GM12878 (cell line): ENCODE results near the gene TIRAP. TPM values are rescaled to one million over a fixed set of nuclear protein-coding genes. Genes with fewer than 3 reads are reported as not detected.

Source experiments
- ATAC-seq: fragments of 200-7000 bp; cut with Tn5 transposase; 3 replicates; pipeline ENCODE4 v1.9.1; 2020; ENCODE audit warnings: mild to moderate bottlenecking, moderate library complexity
- BruUV-seq: library from RNA; stranded (reverse); fragments of 400-500 nt; replicated peaks from 2 replicates; lab custom pipeline; 2021; lab: Mats Ljungman, UMichigan
- CTCF ChIA-PET: fragments of 300-600 bp; sonication (Branson Sonifier 250); formaldehyde crosslinking; extraction: SDS; loops from one replicate; lab custom pipeline; 2021; ENCODE audit warnings: inconsistent platforms; lab: Yijun Ruan, JAX
- POLR2A ChIA-PET: fragments of 350-600 bp; formaldehyde crosslinking; extraction: SDS; loops from one replicate; lab custom pipeline; 2021; ENCODE audit warnings: inconsistent platforms; lab: Charles Lee
- RAD21 ChIA-PET: fragments of 300-600 bp; sonication (Branson Sonifier 250); formaldehyde crosslinking; loops from one replicate; lab custom pipeline; 2023; ENCODE audit warnings: antibody characterized with exemption; ENCODE audit not compliant: unreplicated experiment; lab: Charles Lee
- SMC1A ChIA-PET: fragments of 300-600 bp; sonication (Branson Sonifier 250); formaldehyde crosslinking; loops from one replicate; lab custom pipeline; 2023; ENCODE audit not compliant: unreplicated experiment, uncharacterized antibody; lab: Charles Lee
- DNase-seq: peaks from one replicate; pipeline ENCODE4 v3.0.0-alpha.2; 2011; ENCODE audit warnings: low read depth, low spot score
- FAIRE-seq: peaks from 3 replicates; lab custom pipeline; 2011; peaks lifted over from hg19 to GRCh38; lab: Jason Lieb, UNC
- H2AFZ ChIP-seq: 2 replicates; pipeline ENCODE4 v1.6.0; 2011; ENCODE audit warnings: low read depth, low read length, control low read depth; ENCODE audit not compliant: control insufficient read depth
- H3K27ac ChIP-seq: 2 replicates; pipeline ENCODE4 v1.5.1; 2011; ENCODE audit warnings: control low read depth; ENCODE audit not compliant: control insufficient read depth, insufficient read depth
- H3K27me3 ChIP-seq, 2 experiments: replicated peaks in 1 of 2; 2 replicates each; pipeline versions ENCODE4 v1.6.0 to v1.6.1; 2011; ENCODE audit warnings: low read length in 1 of 2; ENCODE audit not compliant: control insufficient read depth in 2 of 2, insufficient read depth in 2 of 2
- H3K36me3 ChIP-seq, 2 experiments: 2 replicates each; pipeline ENCODE4 v1.5.1; 2011; ENCODE audit warnings: low read length in 1 of 2; ENCODE audit not compliant: control insufficient read depth in 2 of 2, insufficient read depth in 2 of 2
- H3K4me1 ChIP-seq: 2 replicates; pipeline ENCODE4 v1.6.1; 2011; ENCODE audit warnings: mild to moderate bottlenecking, low read length, moderate library complexity, mixed read lengths; ENCODE audit not compliant: control insufficient read depth, insufficient read depth
- H3K4me2 ChIP-seq: 2 replicates; pipeline ENCODE4 v1.6.0; 2011; ENCODE audit warnings: control low read depth; ENCODE audit not compliant: control insufficient read depth, insufficient read depth
- H3K4me3 ChIP-seq: fragments of 200-600 bp; sonication (generic); 2 replicates; pipeline ENCODE4 v1.5.1; 2016
- H3K79me2 ChIP-seq: 2 replicates; pipeline ENCODE4 v1.6.0; 2011; ENCODE audit warnings: low read length; ENCODE audit not compliant: control insufficient read depth, insufficient read depth
- H3K9ac ChIP-seq: 2 replicates; pipeline ENCODE4 v1.8.0; 2011; ENCODE audit warnings: low read length, control low read depth, mixed read lengths; ENCODE audit not compliant: control insufficient read depth, insufficient read depth
- H3K9me3 ChIP-seq: replicated peaks from 3 replicates; pipeline ENCODE4 v1.5.1; 2011; ENCODE audit warnings: mild to moderate bottlenecking, low read length; ENCODE audit not compliant: control insufficient read depth, insufficient read depth
- H4K20me1 ChIP-seq: 2 replicates; pipeline ENCODE4 v1.6.0; 2011; ENCODE audit not compliant: control insufficient read depth, insufficient read depth
- HDAC2 ChIP-seq: fragments of 200-600 bp; sonication (generic); IDR thresholded peaks from 2 replicates; pipeline ENCODE4 v1.6.1; 2017
- HDAC6 ChIP-seq: fragments of 200-600 bp; sonication (generic); IDR thresholded peaks from one replicate; pipeline ENCODE4 v1.8.0; 2017; ENCODE audit warnings: antibody characterized with exemption; ENCODE audit not compliant: unreplicated experiment
- MEF2B ChIP-seq: fragments of 450-650 bp; IDR thresholded peaks from 2 replicates; pipeline ENCODE4 v1.6.1; 2018; ENCODE audit warnings: mild to moderate bottlenecking, moderate library complexity; ENCODE audit not compliant: partially characterized antibody, poor library complexity, severe bottlenecking
- NBN ChIP-seq: fragments of 450-650 bp; IDR thresholded peaks from 2 replicates; pipeline ENCODE4 v1.6.1; 2016
- NFIC ChIP-seq: IDR thresholded peaks from 2 replicates; pipeline ENCODE4 v1.6.1; 2012; ENCODE audit warnings: low read depth, mild to moderate bottlenecking, inconsistent platforms, low read length, moderate library complexity
- RAD21 ChIP-seq: IDR thresholded peaks from 2 replicates; pipeline ENCODE4 v1.6.1; 2011; ENCODE audit warnings: mild to moderate bottlenecking, low read depth, low read length, moderate library complexity; ENCODE audit not compliant: insufficient read depth
- RB1 ChIP-seq: fragments of 450-650 bp; formaldehyde crosslinking; IDR thresholded peaks from 2 replicates; pipeline ENCODE4 v1.6.1; 2017; ENCODE audit warnings: mild to moderate bottlenecking, borderline replicate concordance
- SMAD5 ChIP-seq: IDR thresholded peaks from 2 replicates; pipeline ENCODE4 v1.6.1; 2016; ENCODE audit warnings: antibody characterized with exemption, low read depth
- SP1 ChIP-seq: IDR thresholded peaks from one replicate; pipeline ENCODE4 v1.6.1; 2011; ENCODE audit warnings: low read depth, low read length
- SUPT20H ChIP-seq: IDR thresholded peaks from 2 replicates; pipeline ENCODE4 v1.6.1; 2011; ENCODE audit warnings: low read depth, mild to moderate bottlenecking, low read length, moderate library complexity, borderline replicate concordance; ENCODE audit not compliant: control insufficient read depth
- TARDBP ChIP-seq: IDR thresholded peaks from 2 replicates; pipeline ENCODE4 v1.6.1; 2016; ENCODE audit warnings: borderline replicate concordance
- TCF12 ChIP-seq: IDR thresholded peaks from 2 replicates; pipeline ENCODE4 v1.6.1; 2011; ENCODE audit warnings: low read depth, mild to moderate bottlenecking, low read length
- TCF3 ChIP-seq: IDR thresholded peaks from 2 replicates; pipeline ENCODE4 v1.6.1; 2012; ENCODE audit warnings: low read depth, mild to moderate bottlenecking, low read length, borderline replicate concordance; ENCODE audit not compliant: insufficient read depth
- WGBS: methylation state at CpG from one replicate; pipeline ENCODE4 v1.1.6; 2016; ENCODE audit warnings: low lambda C conversion rate; ENCODE audit not compliant: insufficient replicate concordance, insufficient coverage; ENCODE audit errors: missing lambda C conversion rate; 5-methylcytosine and 5-hydroxymethylcytosine counted together
- in situ Hi-C: fragments of 300-500 bp; cut with MboI; formaldehyde crosslinking; loops from 9 replicates; pipeline ENCODE4 v1.14.3; 2018; ENCODE audit warnings: mixed read lengths
- intact Hi-C: fragments of 100-400 bp; cut with micrococcal nuclease; formaldehyde crosslinking; loops from one replicate; pipeline ENCODE4 v1.14.2; 2022; ENCODE audit not compliant: unreplicated experiment
- polyA plus RNA-seq, 11 experiments: library from polyadenylated mRNA; depleted of rRNA in 4 of 11; unstranded in 6 of 11; stranded (reverse) in 5 of 11; fragments of >200 nt; fragmentation: Nextera tagmentation in 4 of 11; fragmentation: Illumina TruSeq in 1 of 11; extraction: Ambion mirVana in 4 of 11; extraction: Trizol in 1 of 11; gene quantifications; 1 replicate in 1 of 11; 2 replicates in 10 of 11; pipeline versions ENCODE4 v1.2.1 to v1.2.3, GENCODE V29; 2011 to 2016; ENCODE audit warnings: inconsistent platforms in 2 of 11, missing spikeins in 2 of 11, low read depth in 1 of 11
- total RNA-seq, 4 experiments: library from RNA; depleted of rRNA in 3 of 4; stranded (reverse); fragments of >200 nt in 3 of 4; fragmentation: Illumina TruSeq in 1 of 4; extraction: Trizol in 1 of 4; gene quantifications; 2 replicates each; pipeline versions ENCODE4 v1.2.1 to v1.2.3, GENCODE V29; 2013 to 2021
- TF ChIP-seq, protein P1 (sequence below): fragments of 450-650 bp; IDR thresholded peaks from 2 replicates; pipeline ENCODE4 v1.6.1; 2017; ENCODE audit warnings: antibody characterized with exemption, mild to moderate bottlenecking, moderate library complexity

Gene TIRAP
- total and polyA plus RNA-seq, 10 of the 15 experiments (the other 5 are each of a cell fraction or from before 2014, with no cell fraction given): 0.76 to 9.9 (median 4.7) TPM

DNA sequence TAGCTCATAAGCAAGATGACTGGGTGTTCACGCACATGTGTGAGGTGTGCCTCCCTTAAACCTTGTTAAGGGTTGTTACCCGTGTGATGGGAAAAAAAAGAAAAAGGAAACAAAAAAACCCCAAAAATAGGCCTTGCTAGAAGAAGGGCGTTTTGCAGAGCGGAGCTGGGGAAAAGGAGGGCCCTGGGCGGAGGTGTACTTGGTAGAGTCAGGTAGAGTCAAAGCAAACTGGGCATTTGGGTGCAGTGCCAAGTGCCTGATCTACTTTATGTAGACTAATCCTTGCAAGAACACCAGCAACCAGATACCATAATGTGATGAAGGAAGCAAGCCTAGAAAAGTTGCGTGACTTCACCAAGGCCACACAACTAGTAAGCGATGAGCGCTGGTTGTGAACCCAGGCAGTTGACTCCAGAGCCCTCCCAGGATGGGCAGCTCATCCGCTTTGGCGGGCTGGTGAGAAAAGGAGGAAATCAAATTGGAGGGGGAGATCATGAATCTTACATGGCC lies 1.2 kb upstream of the TIRAP start:
- in situ Hi-C loops: no loop called here
- Histone ChIP-seq H3K9me3 (no peaks in the 10 kb centered on the region), H3K4me1 (peaks cover 22% of the 10 kb centered on the region), H3K27me3 (no peaks in the 10 kb centered on the region), H3K4me2 (no peak overlapping the region), H2AFZ (no peak overlapping the region), H3K4me3 (no peak overlapping the region), H3K27ac (no peak overlapping the region), H4K20me1 (no peaks in the 10 kb centered on the region), H3K79me2 (peaks cover 6% of the 10 kb centered on the region), H3K9ac (no peak overlapping the region), H3K36me3 (peaks cover 3 to 9% of the 10 kb centered on the region in 2 experiments)
- intact Hi-C loops: no loop called here
- no peak for DNase-seq
- no peak for FAIRE-seq
- ChIA-PET RAD21 (no interaction called here), CTCF (interaction anchor here (0.7 to 1.8 kb wide), 3 partner anchors 29 to 202 kb away, joined by 3 to 5 read pairs (median 4); no protein-coding TSS in a partner anchor), SMC1A (interaction anchor here (1.8 kb wide), 1 partner anchor 9 kb away, joined by 6 read pairs; no protein-coding TSS in a partner anchor), POLR2A (interaction anchor here (0.5 to 2.5 kb wide), 5 partner anchors 13 to 35 kb away, joined by 3 to 10 read pairs (median 3); partner anchors contain the start of genes DCPS, FOXRED1 and SRPRA)
- no peak for TF ChIP-seq HDAC6
- no peak for TF ChIP-seq NFIC
- no peak for TF ChIP-seq TARDBP
- TF ChIP-seq NBN: no peak
- no peak for TF ChIP-seq SUPT20H
- no peak for TF ChIP-seq TCF12
- TF ChIP-seq HDAC2: no peak
- ATAC-seq: no peak
- WGBS: 89% methylated on average over 10 of the region's 10 CpGs
- BruUV-seq: no TSS peak

DNA sequence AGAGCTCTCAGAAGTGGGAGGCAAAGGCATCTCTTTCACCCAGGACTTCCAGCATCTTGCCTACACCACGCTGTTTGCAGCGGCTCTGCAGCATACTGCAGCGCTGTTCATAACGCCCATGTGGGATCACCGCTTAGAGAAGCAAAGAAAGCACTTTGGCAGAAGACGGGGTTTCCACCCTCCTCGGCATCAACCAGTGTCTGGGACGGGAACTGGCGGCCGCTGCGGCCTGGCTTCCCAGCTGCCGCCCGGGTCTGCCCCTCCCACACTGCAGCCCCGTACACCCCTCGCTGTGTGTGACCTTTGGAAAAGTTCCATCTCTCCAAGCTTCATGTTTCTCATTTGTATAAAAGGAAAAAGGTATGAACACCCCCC lies 545 bp upstream of the TIRAP start:
- peaks cover 22% of the 10 kb centered on the region for H3K4me1 ChIP-seq
- H3K79me2 ChIP-seq: peaks cover 6% of the 10 kb centered on the region
- peaks cover 3% of the 10 kb centered on the region in 2 experiments; a peak in 2 of 4 replicates for H3K36me3 ChIP-seq
- intact Hi-C loops (no loop called here), in situ Hi-C loops (no loop called here)
- H4K20me1 ChIP-seq: no peaks in the 10 kb centered on the region
- POLR2A ChIA-PET: interaction anchor here (0.7 to 2.5 kb wide), 4 partner anchors 13 to 764 kb away, joined by 3 to 10 read pairs (median 6); partner anchors contain the start of genes FOXRED1 and SRPRA
- SMC1A ChIA-PET: interaction anchor here (1.0 to 1.8 kb wide), 2 partner anchors 10 to 20 kb away, joined by 4 to 6 read pairs; no protein-coding TSS in a partner anchor
- no TSS peak for BruUV-seq
- CTCF ChIA-PET: interaction anchor here (0.6 to 1.8 kb wide), 6 partner anchors 17 to 985 kb away, joined by 3 to 5 read pairs (median 4); partner anchors contain the start of gene DCPS
- FAIRE-seq (no peak), DNase-seq (no peak), ATAC-seq (peak; percentile 51)
- peak overlapping the region; percentile 90 for H2AFZ ChIP-seq
- peak overlapping the region; percentile 96 for H3K4me3 ChIP-seq
- H3K9ac ChIP-seq: peak overlapping the region; percentile 84
- H3K27ac ChIP-seq: no peak overlapping the region; the same call in 1 of the 2 replicates
- H3K27me3 ChIP-seq: no peaks in the 10 kb centered on the region
- RAD21 ChIA-PET: interaction anchor here (0.7 kb wide), 1 partner anchor 61 kb away, joined by 3 read pairs; no protein-coding TSS in a partner anchor
- no peaks in the 10 kb centered on the region for H3K9me3 ChIP-seq
- H3K4me2 ChIP-seq: peak overlapping the region; percentile 89
- 17% methylated on average over 15 of the region's 15 CpGs for WGBS
- TF ChIP-seq TCF3 (no peak), MEF2B (no peak), RB1 (no peak), SP1 (no peak), RAD21 (no peak), SMAD5 (no peak)
- TF ChIP-seq, protein P1, sequence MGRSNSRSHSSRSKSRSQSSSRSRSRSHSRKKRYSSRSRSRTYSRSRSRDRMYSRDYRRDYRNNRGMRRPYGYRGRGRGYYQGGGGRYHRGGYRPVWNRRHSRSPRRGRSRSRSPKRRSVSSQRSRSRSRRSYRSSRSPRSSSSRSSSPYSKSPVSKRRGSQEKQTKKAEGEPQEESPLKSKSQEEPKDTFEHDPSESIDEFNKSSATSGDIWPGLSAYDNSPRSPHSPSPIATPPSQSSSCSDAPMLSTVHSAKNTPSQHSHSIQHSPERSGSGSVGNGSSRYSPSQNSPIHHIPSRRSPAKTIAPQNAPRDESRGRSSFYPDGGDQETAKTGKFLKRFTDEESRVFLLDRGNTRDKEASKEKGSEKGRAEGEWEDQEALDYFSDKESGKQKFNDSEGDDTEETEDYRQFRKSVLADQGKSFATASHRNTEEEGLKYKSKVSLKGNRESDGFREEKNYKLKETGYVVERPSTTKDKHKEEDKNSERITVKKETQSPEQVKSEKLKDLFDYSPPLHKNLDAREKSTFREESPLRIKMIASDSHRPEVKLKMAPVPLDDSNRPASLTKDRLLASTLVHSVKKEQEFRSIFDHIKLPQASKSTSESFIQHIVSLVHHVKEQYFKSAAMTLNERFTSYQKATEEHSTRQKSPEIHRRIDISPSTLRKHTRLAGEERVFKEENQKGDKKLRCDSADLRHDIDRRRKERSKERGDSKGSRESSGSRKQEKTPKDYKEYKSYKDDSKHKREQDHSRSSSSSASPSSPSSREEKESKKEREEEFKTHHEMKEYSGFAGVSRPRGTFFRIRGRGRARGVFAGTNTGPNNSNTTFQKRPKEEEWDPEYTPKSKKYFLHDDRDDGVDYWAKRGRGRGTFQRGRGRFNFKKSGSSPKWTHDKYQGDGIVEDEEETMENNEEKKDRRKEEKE: no peak
